HG03095 (cell line): ENCODE data around the gene RAPGEF1.
"Not testable (repeated sequence)": the region's sequence is repeated elsewhere in the genome, so short reads cannot be mapped to it uniquely, and the experiment has no call there.

Source experiments
- ATAC-seq: cut with Tn5 transposase; IDR thresholded peaks from one replicate; pipeline ENCODE4 v1.9.1; 2021; ENCODE audit warnings: moderate library complexity; ENCODE audit not compliant: unreplicated experiment

Gene RAPGEF1

GRCh38 chr9:131575946-131576853 lies 163.7 kb downstream of the RAPGEF1 start:
- no peak for ATAC-seq

GRCh38 chr9:131574730-131575640 lies 164.9 kb downstream of the RAPGEF1 start:
- no peak for ATAC-seq

GRCh38 chr9:131567910-131568309 lies 172.0 kb downstream of the RAPGEF1 start:
- ATAC-seq = no peak

GRCh38 chr9:131566158-131566557 lies 173.7 kb downstream of the RAPGEF1 start:
- ATAC-seq = no peak

GRCh38 chr9:131565369-131565768 lies 174.5 kb downstream of the RAPGEF1 start:
- no peak for ATAC-seq

- ATAC-seq = no peak
These were observed 177.6 kb downstream of the RAPGEF1 start for GRCh38 chr9:131562032-131562959.

GRCh38 chr9:131559421-131560000 lies 180.4 kb downstream of the RAPGEF1 start:
- ATAC-seq = no peak

- ATAC-seq = no peak
These were observed 181.9 kb downstream of the RAPGEF1 start for GRCh38 chr9:131557855-131558548.

- ATAC-seq = no peak
These were observed 183.8 kb downstream of the RAPGEF1 start for GRCh38 chr9:131555841-131556673.

- no peak for ATAC-seq
These were observed 185.0 kb downstream of the RAPGEF1 start for GRCh38 chr9:131554843-131555351.

- no peak for ATAC-seq
These were observed 185.6 kb downstream of the RAPGEF1 start for GRCh38 chr9:131554087-131554842.

- no peak for ATAC-seq
These were observed 187.8 kb downstream of the RAPGEF1 start for GRCh38 chr9:131552030-131552429.

- not testable (repeated sequence) for ATAC-seq
These were observed 189.4 kb downstream of the RAPGEF1 start for GRCh38 chr9:131550465-131550864.

- ATAC-seq = not testable (repeated sequence)
These were observed 190.7 kb downstream of the RAPGEF1 start for GRCh38 chr9:131549186-131549585.

- no peak for ATAC-seq
These were observed 193.4 kb downstream of the RAPGEF1 start for GRCh38 chr9:131546336-131547084.

- ATAC-seq = no peak
These were observed 194.0 kb downstream of the RAPGEF1 start for GRCh38 chr9:131545786-131546335.
